GM12865 (cell line): ENCODE results near the gene MED13L.
"Not testable (repeated sequence)": the region's sequence is repeated elsewhere in the genome, so short reads cannot be mapped to it uniquely, and the experiment has no call there.

ENCODE experiments used
- DNase-seq: peaks from one replicate; pipeline ENCODE4 v3.0.0; 2010; ENCODE audit warnings: low read depth
- H3K4me3 ChIP-seq: 2 replicates; pipeline ENCODE4 v1.5.1; 2011; ENCODE audit warnings: mild to moderate bottlenecking, low read depth, low read length, control low read depth
- TF ChIP-seq, protein P1 (sequence below): IDR thresholded peaks from 2 replicates; pipeline ENCODE4 v1.5.1; 2011; ENCODE audit warnings: low read length, control low read depth, low read depth, inconsistent platforms; ENCODE audit not compliant: insufficient read depth; ENCODE audit errors: missing control alignments

Gene MED13L

DNA sequence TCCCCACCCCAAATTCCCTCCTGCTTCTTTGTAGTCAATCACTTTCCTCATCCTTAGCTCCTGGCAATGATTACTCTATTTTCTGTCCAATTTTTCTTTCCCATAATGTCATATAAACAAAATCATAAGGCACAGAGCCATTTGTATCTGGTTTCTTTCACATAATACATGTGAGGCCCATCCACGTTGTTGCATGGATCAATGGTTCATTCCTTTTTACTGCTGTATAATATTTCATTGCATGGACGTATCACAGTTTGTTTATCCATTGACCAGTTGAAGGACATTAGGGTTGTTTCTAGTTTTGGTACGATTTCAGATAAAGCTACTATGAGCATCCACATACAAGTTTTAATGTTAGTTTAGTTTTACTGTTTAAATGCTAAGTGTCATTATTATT lies 13.7 kb upstream of the MED13L start:
- TF ChIP-seq, protein P1, sequence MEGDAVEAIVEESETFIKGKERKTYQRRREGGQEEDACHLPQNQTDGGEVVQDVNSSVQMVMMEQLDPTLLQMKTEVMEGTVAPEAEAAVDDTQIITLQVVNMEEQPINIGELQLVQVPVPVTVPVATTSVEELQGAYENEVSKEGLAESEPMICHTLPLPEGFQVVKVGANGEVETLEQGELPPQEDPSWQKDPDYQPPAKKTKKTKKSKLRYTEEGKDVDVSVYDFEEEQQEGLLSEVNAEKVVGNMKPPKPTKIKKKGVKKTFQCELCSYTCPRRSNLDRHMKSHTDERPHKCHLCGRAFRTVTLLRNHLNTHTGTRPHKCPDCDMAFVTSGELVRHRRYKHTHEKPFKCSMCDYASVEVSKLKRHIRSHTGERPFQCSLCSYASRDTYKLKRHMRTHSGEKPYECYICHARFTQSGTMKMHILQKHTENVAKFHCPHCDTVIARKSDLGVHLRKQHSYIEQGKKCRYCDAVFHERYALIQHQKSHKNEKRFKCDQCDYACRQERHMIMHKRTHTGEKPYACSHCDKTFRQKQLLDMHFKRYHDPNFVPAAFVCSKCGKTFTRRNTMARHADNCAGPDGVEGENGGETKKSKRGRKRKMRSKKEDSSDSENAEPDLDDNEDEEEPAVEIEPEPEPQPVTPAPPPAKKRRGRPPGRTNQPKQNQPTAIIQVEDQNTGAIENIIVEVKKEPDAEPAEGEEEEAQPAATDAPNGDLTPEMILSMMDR, result no peak
- DNase-seq, result no peak

DNA sequence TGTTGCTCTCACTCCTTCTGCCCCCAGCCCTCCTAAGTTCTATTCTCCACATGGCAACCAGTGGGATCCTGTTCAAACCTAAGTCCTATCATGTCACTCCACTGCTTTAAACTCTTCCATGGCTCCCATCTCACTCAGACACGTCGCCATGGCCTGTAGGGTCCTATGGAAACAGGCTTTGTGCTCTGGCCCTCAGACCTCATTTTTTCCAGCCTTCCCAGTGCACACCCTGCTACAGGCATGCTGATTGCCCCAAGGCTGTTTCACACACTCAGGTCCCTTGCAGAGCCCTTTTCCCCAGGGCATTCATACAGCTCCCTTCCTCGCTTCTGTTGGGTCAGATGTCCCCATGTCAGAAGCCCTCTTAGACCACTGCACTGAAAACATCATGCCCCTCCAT lies 11.2 kb upstream of the MED13L start:
- no peak for DNase-seq
- no peak overlapping the region for H3K4me3 ChIP-seq
- TF ChIP-seq, protein P1, result no peak

More for the DNA sequence above, 13.7 kb upstream of the MED13L start:
- no peak overlapping the region for H3K4me3 ChIP-seq

GRCh38 chr12:116287842-116288301 lies 10.4 kb upstream of the MED13L start:
- H3K4me3 ChIP-seq, result no peak overlapping the region
- TF ChIP-seq, protein P1, result no peak
- DNase-seq, result no peak

DNA sequence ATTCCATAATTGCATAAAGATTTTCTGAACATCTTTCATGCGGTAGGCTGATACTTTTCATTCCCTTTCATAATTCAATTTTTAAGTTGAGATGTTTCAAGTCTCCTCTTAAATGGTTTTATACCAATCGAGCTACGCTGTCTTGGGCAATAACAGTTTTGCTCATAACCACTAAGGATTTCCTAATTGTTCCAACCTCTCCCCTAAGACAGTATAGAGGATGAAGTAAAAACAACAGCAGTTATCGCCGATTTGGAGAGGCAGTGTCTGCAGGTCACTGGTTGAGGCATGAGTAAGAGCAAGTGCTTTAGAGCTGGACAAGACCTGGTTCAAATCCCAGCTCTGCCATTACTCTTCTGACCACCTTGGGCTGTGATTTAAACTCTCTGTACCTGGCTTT lies 6.9 kb upstream of the MED13L start:
- no peak overlapping the region for H3K4me3 ChIP-seq
- no peak for DNase-seq
- TF ChIP-seq, protein P1, result no peak

- H3K4me3 ChIP-seq, DNase-seq: not testable (repeated sequence)
Measured at GRCh38 chr12:116283881-116284280, 6.4 kb upstream of the MED13L start.

DNA sequence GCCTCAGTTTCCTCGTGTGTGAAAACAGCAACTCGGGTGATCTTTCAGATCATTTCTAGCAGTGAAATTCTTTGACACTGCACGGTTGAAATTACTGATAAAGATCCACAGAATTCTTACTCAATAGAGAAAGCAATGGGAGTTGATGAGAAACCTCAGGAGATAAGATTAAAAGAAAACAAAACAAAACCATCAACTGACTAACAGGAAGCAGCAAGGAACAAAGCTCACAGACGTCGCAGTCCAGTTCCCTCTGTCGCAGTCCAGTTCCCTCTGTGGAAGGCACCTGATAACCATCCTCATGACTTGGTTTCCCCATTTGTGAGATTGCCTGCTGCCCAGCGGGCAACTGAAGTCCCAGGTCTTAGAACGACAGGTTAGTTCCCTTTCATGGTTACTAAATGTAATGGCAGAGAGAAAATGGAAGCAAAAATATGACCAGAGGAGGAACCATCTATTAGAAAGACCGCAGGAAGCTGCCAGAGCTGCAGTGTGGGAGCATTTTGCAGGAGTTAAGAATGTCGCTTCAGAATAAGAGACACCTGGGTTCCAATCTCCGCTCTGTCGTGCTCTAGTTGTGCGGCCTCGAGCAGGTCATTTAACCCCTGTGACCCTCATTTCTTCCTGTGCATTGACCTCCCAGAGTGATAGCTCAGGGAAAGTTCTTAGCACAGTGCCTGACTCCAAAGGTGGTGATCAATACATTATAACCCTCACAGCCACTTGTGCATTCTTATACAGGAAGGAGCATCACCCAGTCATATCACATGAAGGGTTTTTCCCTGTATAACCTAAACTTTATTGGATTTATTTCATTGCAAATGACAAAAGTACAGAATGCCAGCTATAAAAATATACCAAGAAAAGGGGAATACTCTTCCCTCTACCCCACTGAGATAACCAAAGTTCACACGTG lies 5.1 kb upstream of the MED13L start:
- TF ChIP-seq, protein P1, result no peak
- no peak overlapping the region for H3K4me3 ChIP-seq
- no peak for DNase-seq

- TF ChIP-seq, protein P1, result no peak
- H3K4me3 ChIP-seq, result no peak overlapping the region
- DNase-seq, result no peak
Measured at GRCh38 chr12:116280595-116281290, 3.2 kb upstream of the MED13L start.
